Lung (tissue), 12 donors: Measurements from ENCODE around the gene ZNF511. TPM values are rescaled to one million over a fixed set of nuclear protein-coding genes. Genes with fewer than 3 reads are reported as not detected.

Experiments
- ATAC-seq: fragments of 200-7000 bp; cut with Tn5 transposase; one replicate; pipeline ENCODE4 v1.9.1; 2020; ENCODE audit warnings: moderate number of reproducible peaks; ENCODE audit not compliant: insufficient read depth, low FRiP score
- DNase-seq, 3 donors: peaks; one replicate each; pipeline ENCODE4 v3.0.0-alpha.2; 2013 to 2017
- H3K27ac ChIP-seq, 2 donors: one replicate each; pipeline ENCODE4 v1.5.1; 2013; ENCODE audit warnings: mild to moderate bottlenecking in 2 of 2, moderate library complexity in 2 of 2, control low read depth in 1 of 2, inconsistent platforms in 1 of 2, low read depth in 1 of 2, low read length in 1 of 2
- H3K27me3 ChIP-seq, 3 donors: one replicate each; pipeline ENCODE4 v1.5.1; 2013; ENCODE audit warnings: low read length in 2 of 3; ENCODE audit not compliant: control insufficient read depth in 3 of 3, insufficient read depth in 3 of 3
- H3K36me3 ChIP-seq, 4 donors: one replicate each; pipeline ENCODE4 v1.5.1; 2013; ENCODE audit warnings: low read length in 4 of 4, mild to moderate bottlenecking in 1 of 4, moderate library complexity in 1 of 4; ENCODE audit not compliant: control insufficient read depth in 4 of 4, insufficient read depth in 4 of 4
- H3K4me1 ChIP-seq, 5 donors: one replicate each; pipeline ENCODE4 v1.5.1; 2013; ENCODE audit warnings: low read length in 5 of 5, mild to moderate bottlenecking in 2 of 5, moderate library complexity in 1 of 5; ENCODE audit not compliant: control insufficient read depth in 5 of 5, insufficient read depth in 5 of 5
- H3K4me3 ChIP-seq: one replicate; pipeline ENCODE4 v1.5.1; 2013; ENCODE audit warnings: mild to moderate bottlenecking, control low read depth, moderate library complexity
- H3K9ac ChIP-seq, 2 donors: one replicate each; pipeline ENCODE4 v1.5.1; 2013; ENCODE audit warnings: low read length in 2 of 2, control low read depth in 1 of 2; ENCODE audit not compliant: insufficient read depth in 1 of 2
- H3K9me3 ChIP-seq, 4 donors: one replicate each; pipeline ENCODE4 v1.5.1; 2013; ENCODE audit warnings: low read length in 3 of 4, mild to moderate bottlenecking in 1 of 4, moderate library complexity in 1 of 4; ENCODE audit not compliant: control insufficient read depth in 4 of 4, insufficient read depth in 3 of 4
- WGBS, 2 donors: extraction: QIAGEN DNeasy Blood & Tissue Kit; methylation state at CpG; one replicate each; pipeline ENCODE4 v1.1.7; 2013; 5-methylcytosine and 5-hydroxymethylcytosine counted together
- polyA plus RNA-seq, 2 donors: library from polyadenylated mRNA; stranded (reverse); fragments of 200-250 nt; gene quantifications; one replicate each; pipeline ENCODE4 v1.2.1, GENCODE V29; 2013
- total RNA-seq, 2 donors: library from RNA; depleted of rRNA in 1 of 2; stranded (reverse); fragments of >200 nt in 1 of 2; gene quantifications; one replicate each; pipeline ENCODE4 v1.2.1, GENCODE V29; 2014 to 2021
- TF ChIP-seq, protein P1 (sequence below): IDR thresholded peaks from 2 replicates; pipeline ENCODE4 v1.5.1; 2012; ENCODE audit warnings: mild to moderate bottlenecking; ENCODE audit errors: control extremely low read depth, extremely low read depth
- donor health status: control.
- donor health status: control.
- donor health status: Bipolar disorder and iron deficiency.
- donor health status: healthy.
- donor health status: DM: yes; HTN: yes; CAD: no.

ZNF511 gene
- total and polyA plus RNA-seq, 4 donors, result 18.6 to 79.9 (median 43.6) TPM

DNA sequence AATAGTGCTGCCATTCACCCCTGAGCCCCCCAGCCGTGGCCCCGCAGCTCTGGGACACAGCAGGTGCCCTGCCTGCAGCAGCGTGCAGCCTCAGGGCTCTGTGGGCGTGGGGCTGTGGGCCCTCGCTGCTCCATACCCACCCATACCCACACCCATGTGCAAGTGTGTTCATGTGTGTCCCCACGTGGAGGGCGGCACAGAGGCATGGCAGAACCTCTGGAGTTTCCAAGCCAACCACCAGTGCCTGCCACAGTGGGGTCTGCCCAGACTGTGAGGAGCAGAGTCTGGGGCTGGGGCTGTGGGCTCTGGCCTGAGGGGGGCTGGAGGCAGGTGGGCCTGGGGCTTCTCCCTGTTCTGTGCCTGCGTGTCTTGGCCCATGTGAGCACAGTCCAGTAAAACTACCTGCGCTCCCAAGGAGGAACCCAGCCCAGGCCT, 40.9 kb downstream of the ZNF511 start:
- ATAC-seq, result no peak

DNA sequence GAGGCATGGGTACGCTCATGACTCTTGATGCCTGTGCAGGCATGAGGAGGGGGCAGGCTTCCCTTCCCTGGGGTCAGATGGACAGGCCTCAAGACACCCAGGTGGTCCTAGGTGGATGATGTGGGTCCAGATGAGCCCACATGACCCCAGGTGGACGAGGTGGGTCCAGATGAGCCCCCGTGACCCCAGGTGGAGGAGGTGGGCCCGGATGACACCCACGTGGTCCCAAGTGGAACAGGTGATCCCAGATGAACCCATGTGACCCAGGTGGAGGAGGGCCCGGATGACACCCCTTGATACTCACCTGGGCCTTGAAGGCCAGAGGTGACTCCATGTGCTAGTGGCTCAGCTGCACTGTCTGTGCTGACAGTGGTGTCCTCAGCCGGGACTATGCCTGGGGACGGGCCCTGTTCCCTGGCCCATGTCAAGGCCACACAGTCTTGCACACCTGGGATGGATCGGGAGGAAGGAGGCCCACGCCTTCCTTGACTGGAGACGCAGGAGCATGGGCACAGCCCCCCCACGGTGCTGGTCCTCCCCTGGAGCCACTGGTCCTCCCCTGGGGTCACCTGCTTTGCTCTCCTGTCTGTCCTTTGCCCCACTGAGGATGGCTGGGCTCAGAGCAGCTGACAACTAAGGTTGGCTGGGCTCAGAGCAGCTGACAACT, 41.7 kb downstream of the ZNF511 start:
- peaks cover 0 to 4% (median 0%) of the 10 kb centered on the region in 4 donors for H3K36me3 ChIP-seq
- DNase-seq (no peak), ATAC-seq (no peak)
- no peak overlapping the region for H3K4me3 ChIP-seq
- H3K9ac ChIP-seq, result no peak overlapping the region
- H3K27me3 ChIP-seq, result peaks cover 0 to 1% (median 0%) of the 10 kb centered on the region in 3 donors
- 76 to 79% methylated on average over 12 of the region's 12 CpGs for WGBS, 2 donors
- no peaks in the 10 kb centered on the region for H3K4me1 ChIP-seq
- H3K9me3 ChIP-seq, result no peaks in the 10 kb centered on the region
- TF ChIP-seq, protein P1, sequence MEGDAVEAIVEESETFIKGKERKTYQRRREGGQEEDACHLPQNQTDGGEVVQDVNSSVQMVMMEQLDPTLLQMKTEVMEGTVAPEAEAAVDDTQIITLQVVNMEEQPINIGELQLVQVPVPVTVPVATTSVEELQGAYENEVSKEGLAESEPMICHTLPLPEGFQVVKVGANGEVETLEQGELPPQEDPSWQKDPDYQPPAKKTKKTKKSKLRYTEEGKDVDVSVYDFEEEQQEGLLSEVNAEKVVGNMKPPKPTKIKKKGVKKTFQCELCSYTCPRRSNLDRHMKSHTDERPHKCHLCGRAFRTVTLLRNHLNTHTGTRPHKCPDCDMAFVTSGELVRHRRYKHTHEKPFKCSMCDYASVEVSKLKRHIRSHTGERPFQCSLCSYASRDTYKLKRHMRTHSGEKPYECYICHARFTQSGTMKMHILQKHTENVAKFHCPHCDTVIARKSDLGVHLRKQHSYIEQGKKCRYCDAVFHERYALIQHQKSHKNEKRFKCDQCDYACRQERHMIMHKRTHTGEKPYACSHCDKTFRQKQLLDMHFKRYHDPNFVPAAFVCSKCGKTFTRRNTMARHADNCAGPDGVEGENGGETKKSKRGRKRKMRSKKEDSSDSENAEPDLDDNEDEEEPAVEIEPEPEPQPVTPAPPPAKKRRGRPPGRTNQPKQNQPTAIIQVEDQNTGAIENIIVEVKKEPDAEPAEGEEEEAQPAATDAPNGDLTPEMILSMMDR, result no peak
- no peak overlapping the region for H3K27ac ChIP-seq

More for the DNA sequence above, 40.9 kb downstream of the ZNF511 start:
- Histone ChIP-seq H3K36me3 (no peaks in the 10 kb centered on the region), H3K4me3 (no peak overlapping the region), H3K4me1 (no peaks in the 10 kb centered on the region), H3K27ac (no peak overlapping the region), H3K9ac (no peak overlapping the region), H3K27me3 (peaks cover 0 to 3% (median 0%) of the 10 kb centered on the region in 3 donors), H3K9me3 (no peaks in the 10 kb centered on the region)
- no peak for DNase-seq
- TF ChIP-seq, protein P1, result no peak
- 67 to 71% methylated on average over 9 of the region's 9 CpGs for WGBS, 2 donors

DNA sequence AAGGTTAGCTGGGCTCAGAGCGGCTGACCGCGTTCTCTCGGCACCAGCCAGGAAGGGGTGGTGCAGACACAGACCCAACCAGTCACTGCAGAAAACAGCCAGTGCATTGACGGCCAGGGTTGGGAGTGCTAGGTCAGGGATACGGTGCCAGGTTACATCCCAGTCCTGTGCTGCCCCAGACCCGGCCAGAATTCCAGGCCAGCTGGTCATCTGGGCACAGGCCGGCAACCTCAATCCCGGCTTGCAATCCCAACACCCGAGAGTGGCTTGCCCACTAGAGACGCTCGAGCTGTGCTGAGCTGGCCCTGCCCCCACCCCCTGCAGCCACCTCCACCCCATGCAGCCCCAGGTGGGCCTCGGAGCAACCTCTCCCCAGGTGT, 42.2 kb downstream of the ZNF511 start:
- Histone ChIP-seq H3K27me3 (no peaks in the 10 kb centered on the region), H3K4me1 (no peaks in the 10 kb centered on the region), H3K36me3 (peaks cover 0 to 6% (median 0%) of the 10 kb centered on the region in 4 donors), H3K9ac (no peak overlapping the region), H3K4me3 (no peak overlapping the region), H3K27ac (no peak overlapping the region), H3K9me3 (no peaks in the 10 kb centered on the region)
- no peak for ATAC-seq
- TF ChIP-seq, protein P1, result no peak
- 48 to 49% methylated on average over 11 to 13 of the region's 13 CpGs for WGBS, 2 donors
- DNase-seq, result no peak
